Muscle layer of colon (tissue), 2 donors: ENCODE measurements around the gene FAM221B.

Source experiments
- H3K27ac ChIP-seq: one replicate; pipeline ENCODE4 v1.7.0; 2013; ENCODE audit warnings: low read depth, mild to moderate bottlenecking, low read length, moderate library complexity
- H3K27me3 ChIP-seq, 2 donors: one replicate each; pipeline ENCODE4 v1.7.0; 2013; ENCODE audit warnings: low read length in 2 of 2, mild to moderate bottlenecking in 2 of 2; ENCODE audit not compliant: insufficient read depth in 2 of 2, control insufficient read depth in 1 of 2
- H3K36me3 ChIP-seq: one replicate; pipeline ENCODE4 v1.7.0; 2013; ENCODE audit warnings: mild to moderate bottlenecking, low read length; ENCODE audit not compliant: insufficient read depth
- H3K4me1 ChIP-seq: one replicate; pipeline ENCODE4 v1.7.0; 2013; ENCODE audit warnings: mild to moderate bottlenecking, low read length; ENCODE audit not compliant: insufficient read depth
- H3K4me3 ChIP-seq, 2 donors: one replicate each; pipeline ENCODE4 v1.7.0; 2013; ENCODE audit warnings: low read length in 2 of 2, low read depth in 1 of 2, mild to moderate bottlenecking in 1 of 2, moderate library complexity in 1 of 2
- H3K9ac ChIP-seq: one replicate; pipeline ENCODE4 v1.7.0; 2013; ENCODE audit warnings: low read length
- H3K9me3 ChIP-seq: one replicate; pipeline ENCODE4 v1.7.0; 2013; ENCODE audit warnings: mild to moderate bottlenecking, low read length
- donor health status: abdominal sarcoma.
- donor health status: Adenocarcinoma of cecum.

Gene FAM221B

GRCh38 chr9:35831040-35831439 is 2.5 kb upstream of the FAM221B start:
- H3K27ac ChIP-seq, result no peak overlapping the region
- no peak overlapping the region for H3K4me3 ChIP-seq
- H3K36me3 ChIP-seq, result no peaks in the 10 kb centered on the region
- H3K9ac ChIP-seq, result no peak overlapping the region
- no peaks in the 10 kb centered on the region for H3K9me3 ChIP-seq
- H3K4me1 ChIP-seq, result peaks cover 36% of the 10 kb centered on the region
- no peaks in the 10 kb centered on the region for H3K27me3 ChIP-seq

GRCh38 chr9:35829764-35830096 is 1.2 kb upstream of the FAM221B start:
- Histone ChIP-seq H3K9ac (peak overlapping the region; percentile 84), H3K4me1 (peaks cover 36% of the 10 kb centered on the region), H3K36me3 (no peaks in the 10 kb centered on the region), H3K4me3 (peak overlapping the region; percentile 43 to 82), H3K27me3 (no peaks in the 10 kb centered on the region), H3K27ac (peak overlapping the region; percentile 66), H3K9me3 (no peaks in the 10 kb centered on the region)

GRCh38 chr9:35829084-35829763 is 692 bp upstream of the FAM221B start, which contains the start of gene TMEM8B:
Gene TMEM8B, plus strand, starts transcription at chr9:35829228. Its CDS starts 220 bp downstream, at chr9:35829448.
- Histone ChIP-seq H3K36me3 (no peaks in the 10 kb centered on the region), H3K27ac (peak within 1 kb of the TSS; percentile 66), H3K4me1 (peaks cover 36% of the 10 kb centered on the region), H3K27me3 (no peaks in the 10 kb centered on the region), H3K4me3 (peak within 1 kb of the TSS; percentile 43 to 82), H3K9ac (peak within 1 kb of the TSS; percentile 84), H3K9me3 (no peaks in the 10 kb centered on the region)

GRCh38 chr9:35827486-35827885 is 1.0 kb downstream of the FAM221B start:
- Histone ChIP-seq H3K4me3 (no peak overlapping the region), H3K4me1 (peaks cover 28% of the 10 kb centered on the region), H3K27ac (no peak overlapping the region), H3K9me3 (no peaks in the 10 kb centered on the region), H3K27me3 (no peaks in the 10 kb centered on the region), H3K9ac (no peak overlapping the region), H3K36me3 (no peaks in the 10 kb centered on the region)

GRCh38 chr9:35826071-35826701 is 2.3 kb downstream of the FAM221B start:
- H3K9ac ChIP-seq, result no peak overlapping the region
- no peaks in the 10 kb centered on the region for H3K9me3 ChIP-seq
- H3K27me3 ChIP-seq, result no peaks in the 10 kb centered on the region
- H3K4me1 ChIP-seq, result peaks cover 22% of the 10 kb centered on the region
- H3K36me3 ChIP-seq, result no peaks in the 10 kb centered on the region
- H3K4me3 ChIP-seq, result no peak overlapping the region
- no peak overlapping the region for H3K27ac ChIP-seq

- Histone ChIP-seq H3K9me3 (no peaks in the 10 kb centered on the region), H3K36me3 (no peaks in the 10 kb centered on the region), H3K4me1 (no peaks in the 10 kb centered on the region), H3K27me3 (no peaks in the 10 kb centered on the region), H3K9ac (no peak overlapping the region), H3K27ac (no peak overlapping the region), H3K4me3 (no peak overlapping the region)
These were observed 5.6 kb downstream of the FAM221B start for GRCh38 chr9:35822926-35823325.

- no peak overlapping the region for H3K4me3 ChIP-seq
- H3K36me3 ChIP-seq, result no peaks in the 10 kb centered on the region
- H3K27me3 ChIP-seq, result no peaks in the 10 kb centered on the region
- H3K4me1 ChIP-seq, result no peaks in the 10 kb centered on the region
- no peak overlapping the region for H3K9ac ChIP-seq
- H3K27ac ChIP-seq, result no peak overlapping the region
- H3K9me3 ChIP-seq, result no peaks in the 10 kb centered on the region
These were observed 8.5 kb downstream of the FAM221B start for GRCh38 chr9:35820076-35820475.

GRCh38 chr9:35818341-35818740 is 10.2 kb downstream of the FAM221B start:
- no peaks in the 10 kb centered on the region for H3K9me3 ChIP-seq
- H3K27ac ChIP-seq, result no peak overlapping the region
- no peak overlapping the region for H3K9ac ChIP-seq
- H3K4me3 ChIP-seq, result no peak overlapping the region
- no peaks in the 10 kb centered on the region for H3K27me3 ChIP-seq
- H3K36me3 ChIP-seq, result no peaks in the 10 kb centered on the region
- H3K4me1 ChIP-seq, result peaks cover 10% of the 10 kb centered on the region

GRCh38 chr9:35816708-35817107 is 11.8 kb downstream of the FAM221B start:
- no peaks in the 10 kb centered on the region for H3K27me3 ChIP-seq

GRCh38 chr9:35814841-35815543 is 13.5 kb downstream of the FAM221B start, which contains the start of gene HINT2:
Gene HINT2, minus strand, starts transcription at chr9:35815042. Its CDS starts 63 bp downstream, at chr9:35814979.
- Histone ChIP-seq H3K4me1 (peaks cover 30% of the 10 kb centered on the region), H3K36me3 (peaks cover 3% of the 10 kb centered on the region), H3K27me3 (no peaks in the 10 kb centered on the region), H3K9me3 (no peaks in the 10 kb centered on the region), H3K27ac (peak within 1 kb of the TSS; percentile 93), H3K4me3 (peak within 1 kb of the TSS; percentile 82 to 84), H3K9ac (peak within 1 kb of the TSS; percentile 57)

More at GRCh38 chr9:35816708-35817107, 11.8 kb downstream of the FAM221B start:
- no peak overlapping the region for H3K4me3 ChIP-seq
- H3K4me1 ChIP-seq, result peaks cover 21% of the 10 kb centered on the region
- no peaks in the 10 kb centered on the region for H3K9me3 ChIP-seq
- no peaks in the 10 kb centered on the region for H3K36me3 ChIP-seq
- no peak overlapping the region for H3K27ac ChIP-seq
- H3K9ac ChIP-seq, result no peak overlapping the region

- Histone ChIP-seq H3K9me3 (no peaks in the 10 kb centered on the region), H3K27ac (peak overlapping the region; percentile 93), H3K36me3 (peaks cover 9% of the 10 kb centered on the region), H3K4me3 (peak overlapping the region; percentile 76 to 82), H3K27me3 (no peaks in the 10 kb centered on the region), H3K9ac (peak overlapping the region; percentile 57), H3K4me1 (peaks cover 30% of the 10 kb centered on the region)
These were observed 14.3 kb downstream of the FAM221B start for GRCh38 chr9:35814106-35814840.
